T-helper 1 cell treated with Interleukin-12 subunit alpha and Interleukin-12 subunit beta and Interleukin-4 antibody, amounts not matched to agents 30 ng/mL and 1 ng/mL, for 36 hours (primary cell): ENCODE measurements around the gene AQP2. TPM values are rescaled to one million over a fixed set of nuclear protein-coding genes. Genes with fewer than 3 reads are reported as not detected.

ENCODE experiments used
- intact Hi-C: fragments of 100-400 bp; cut with micrococcal nuclease; formaldehyde crosslinking; loops from one replicate; pipeline ENCODE4 v1.15.1; 2024
- total RNA-seq: library from RNA; stranded (reverse); gene quantifications from 2 replicates; pipeline ENCODE4 v1.2.3, GENCODE V29; 2022

AQP2 gene
- total RNA-seq, 1 donor from 2014 or later = not detected

DNA sequence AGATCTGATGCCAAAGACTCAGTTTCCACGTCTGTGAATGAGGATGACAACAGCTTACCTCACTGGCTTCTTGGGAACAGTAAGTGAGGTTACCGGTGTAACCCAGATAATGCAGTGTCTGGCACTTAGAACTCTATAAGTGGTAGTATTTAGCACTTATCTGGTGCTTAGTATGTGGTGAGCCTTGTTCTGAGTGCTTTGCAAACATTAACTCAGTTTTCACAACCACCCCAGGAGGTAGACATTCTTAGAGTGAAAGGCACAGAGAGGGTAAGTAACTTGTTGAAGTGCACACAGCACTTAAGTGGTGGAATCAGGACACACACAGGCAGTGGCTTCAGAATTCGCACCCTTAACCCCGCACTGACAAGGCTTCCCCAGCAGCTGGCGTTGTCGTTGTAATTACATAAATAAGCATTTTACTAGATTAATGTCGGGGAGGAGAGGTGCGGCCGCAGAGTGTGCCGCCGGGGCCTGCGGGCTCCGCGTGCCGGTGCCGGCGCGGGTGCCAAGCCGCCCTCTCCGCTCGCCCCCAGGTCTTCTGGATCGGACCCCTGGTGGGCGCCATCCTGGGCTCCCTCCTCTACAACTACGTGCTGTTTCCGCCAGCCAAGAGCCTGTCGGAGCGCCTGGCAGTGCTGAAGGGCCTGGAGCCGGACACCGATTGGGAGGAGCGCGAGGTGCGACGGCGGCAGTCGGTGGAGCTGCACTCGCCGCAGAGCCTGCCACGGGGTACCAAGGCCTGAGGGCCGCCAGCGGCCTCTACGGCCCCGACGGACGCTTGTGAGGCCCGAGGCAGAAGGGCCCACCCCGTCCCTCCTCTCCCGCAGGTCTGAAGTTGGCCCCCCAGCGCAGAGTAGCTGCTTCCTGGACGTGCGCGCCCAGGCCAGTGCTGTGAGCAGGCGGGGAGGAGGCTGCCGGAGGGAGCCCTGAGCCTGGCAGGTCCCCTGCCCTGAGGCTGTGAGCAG, 4.6 kb downstream of the AQP2 start:
- intact Hi-C loops = no loop called here

DNA sequence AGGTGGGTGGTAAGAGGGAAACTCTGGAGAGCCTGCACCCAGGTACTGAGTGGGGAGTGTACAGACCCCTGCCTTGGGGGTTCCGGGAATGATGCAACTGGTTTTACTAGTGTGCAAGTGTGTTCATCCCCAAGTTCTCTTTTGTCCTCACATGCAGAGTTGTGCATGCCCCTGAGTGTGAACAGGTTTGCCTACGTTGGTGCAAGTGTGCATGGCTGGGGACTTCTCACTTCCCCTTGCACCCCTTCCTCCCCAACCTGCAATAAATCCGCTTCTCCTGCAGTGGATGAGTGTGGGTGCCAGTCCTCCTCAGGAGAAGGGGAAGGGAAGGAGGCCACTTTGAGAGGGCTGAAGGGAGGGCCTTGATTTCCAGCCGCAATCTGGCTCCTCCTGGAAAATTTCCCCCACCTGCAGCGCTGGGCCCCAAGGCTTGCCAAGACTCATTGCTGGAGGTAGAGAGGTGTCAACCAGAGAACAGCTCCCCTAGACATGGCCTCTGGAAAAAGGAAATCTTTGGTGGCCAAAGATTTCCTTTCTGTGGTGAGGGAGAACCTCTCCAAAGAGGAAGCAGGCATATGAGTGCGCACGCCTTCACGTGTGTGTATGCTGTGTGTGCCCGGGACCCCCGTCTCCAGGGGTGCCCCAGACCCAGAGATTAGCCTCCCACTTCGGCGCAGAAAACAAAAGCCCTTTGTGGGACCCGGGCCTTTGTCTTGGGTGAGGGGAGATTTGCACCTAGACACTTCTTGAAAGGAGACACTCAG, 5.5 kb downstream of the AQP2 start:
- intact Hi-C loops = no loop called here

DNA sequence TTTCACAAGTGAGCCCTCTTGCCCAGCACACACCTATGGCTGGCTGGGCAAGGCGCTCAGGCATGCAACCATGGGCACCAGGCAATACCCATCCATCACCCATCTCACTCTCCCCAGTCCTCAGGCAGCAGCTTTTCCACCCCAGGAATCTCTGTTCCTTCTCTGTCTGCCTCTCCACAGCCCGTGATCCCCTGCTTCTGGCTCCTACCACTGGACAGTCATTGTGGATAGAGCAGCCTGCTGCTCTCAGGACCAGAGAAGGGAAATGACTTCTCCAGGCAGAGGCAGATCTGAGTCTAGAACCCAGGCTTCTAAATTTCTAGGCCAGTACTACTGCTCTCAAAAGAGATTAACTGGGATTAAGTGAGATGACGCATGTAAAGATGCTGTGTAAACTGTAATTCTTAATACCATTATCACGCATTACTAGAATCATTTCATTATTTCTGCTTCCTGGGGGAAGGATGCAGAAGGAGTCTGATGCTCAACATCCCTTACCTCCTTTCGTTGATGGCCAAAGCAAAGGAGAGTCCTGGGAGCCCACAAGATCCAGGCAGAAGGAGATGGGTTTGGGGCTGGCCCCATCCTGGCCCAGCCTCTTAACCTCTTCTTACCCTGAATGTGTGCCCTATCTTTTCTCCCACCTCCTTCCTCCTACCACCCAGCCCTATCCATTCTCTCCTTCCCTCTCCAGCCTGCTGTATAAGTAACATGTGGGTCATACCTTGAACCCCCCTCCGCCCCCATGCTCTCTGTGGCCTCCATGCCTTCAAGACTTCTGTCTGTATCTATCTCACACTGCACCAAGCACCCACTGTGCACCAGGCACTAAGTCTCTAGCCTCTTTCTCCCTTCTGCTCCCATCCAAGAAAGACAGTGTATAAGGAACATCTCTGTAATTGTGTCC, 6.4 kb downstream of the AQP2 start:
- intact Hi-C loops = no loop called here

DNA sequence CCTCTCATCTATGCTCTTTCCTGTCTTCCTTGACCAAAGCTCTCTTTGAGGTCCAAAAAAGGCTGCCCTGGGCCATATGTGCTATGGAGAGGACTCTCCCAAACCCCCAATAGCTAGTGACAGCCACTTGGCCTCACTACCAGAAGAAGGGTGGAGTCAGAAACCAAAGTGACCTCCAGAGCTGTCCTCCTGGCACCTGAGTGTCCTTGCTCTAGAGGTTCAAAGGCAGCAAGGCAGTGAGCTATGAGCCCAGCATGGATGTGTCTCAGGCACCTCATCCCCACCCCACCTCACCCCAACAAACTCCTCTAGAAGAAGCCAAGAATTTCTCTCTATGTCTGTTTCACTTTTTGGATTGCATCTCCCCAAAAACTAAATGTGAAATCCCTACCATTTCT, 7.0 kb downstream of the AQP2 start:
- intact Hi-C loops = no loop called here

GRCh38 chr12:49959685-49960473, 9.3 kb downstream of the AQP2 start:
- intact Hi-C loops = no loop called here

DNA sequence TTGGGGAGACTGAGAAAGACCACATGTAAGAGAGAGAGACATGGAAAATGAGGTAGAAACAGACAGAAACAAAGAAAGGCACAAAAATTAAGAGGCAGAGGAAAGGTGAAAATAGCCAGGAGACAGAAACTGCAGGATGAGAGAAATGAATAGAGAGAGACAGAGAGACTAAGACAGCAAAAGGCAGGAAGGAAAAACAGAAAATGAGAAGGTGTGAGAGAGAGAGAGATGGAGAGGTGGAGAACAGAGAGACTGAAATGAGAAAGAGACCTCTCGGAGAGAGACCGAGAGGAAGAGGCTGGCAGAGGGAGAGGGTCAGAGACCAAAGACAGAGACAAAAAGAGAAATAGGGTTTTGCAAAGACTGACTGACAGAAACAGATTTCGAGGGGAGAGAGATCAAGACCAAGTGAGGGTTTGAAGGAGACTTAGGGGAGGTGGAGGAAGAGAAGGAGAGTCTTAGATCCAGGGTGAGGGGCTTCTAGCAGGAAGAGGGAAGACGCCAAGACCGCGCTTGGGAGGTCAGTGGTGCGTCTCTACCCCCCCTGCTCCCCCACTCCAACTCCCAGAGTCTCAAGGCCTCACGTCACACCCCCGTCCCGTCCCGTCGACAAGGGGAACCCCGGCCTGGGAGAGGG, 10.1 kb downstream of the AQP2 start:
- intact Hi-C loops = no loop called here

- intact Hi-C loops = no loop called here
Measured at GRCh38 chr12:49961111-49961922, 10.8 kb downstream of the AQP2 start, which contains the start of gene AQP5. Gene AQP5, plus strand, starts transcription at chr12:49961872. Its CDS starts 146 bp downstream, at chr12:49962018.

DNA sequence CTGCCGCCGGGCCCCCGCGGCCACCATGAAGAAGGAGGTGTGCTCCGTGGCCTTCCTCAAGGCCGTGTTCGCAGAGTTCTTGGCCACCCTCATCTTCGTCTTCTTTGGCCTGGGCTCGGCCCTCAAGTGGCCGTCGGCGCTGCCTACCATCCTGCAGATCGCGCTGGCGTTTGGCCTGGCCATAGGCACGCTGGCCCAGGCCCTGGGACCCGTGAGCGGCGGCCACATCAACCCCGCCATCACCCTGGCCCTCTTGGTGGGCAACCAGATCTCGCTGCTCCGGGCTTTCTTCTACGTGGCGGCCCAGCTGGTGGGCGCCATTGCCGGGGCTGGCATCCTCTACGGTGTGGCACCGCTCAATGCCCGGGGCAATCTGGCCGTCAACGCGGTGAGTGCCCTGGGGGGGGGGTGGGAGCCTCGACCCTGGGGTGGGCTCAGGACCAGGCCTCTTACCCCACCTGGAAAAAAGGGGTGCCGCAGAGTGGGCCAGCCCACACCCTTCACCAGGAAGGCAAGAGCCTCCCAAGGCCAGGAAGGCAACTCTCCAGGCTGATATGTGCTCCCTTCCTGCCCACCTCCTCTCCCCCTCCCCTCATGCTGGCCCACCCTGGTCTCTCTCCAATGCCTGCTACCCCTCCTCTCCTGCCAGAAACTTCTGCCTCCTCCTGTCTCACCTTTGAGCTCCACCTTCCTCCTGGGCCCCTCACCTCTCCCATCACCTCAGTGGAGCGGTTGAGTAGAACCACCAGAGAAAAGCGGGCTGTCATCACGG, 11.6 kb downstream of the AQP2 start:
- intact Hi-C loops = no loop called here

GRCh38 chr12:49962861-49963765, 12.6 kb downstream of the AQP2 start:
- intact Hi-C loops = no loop called here

DNA sequence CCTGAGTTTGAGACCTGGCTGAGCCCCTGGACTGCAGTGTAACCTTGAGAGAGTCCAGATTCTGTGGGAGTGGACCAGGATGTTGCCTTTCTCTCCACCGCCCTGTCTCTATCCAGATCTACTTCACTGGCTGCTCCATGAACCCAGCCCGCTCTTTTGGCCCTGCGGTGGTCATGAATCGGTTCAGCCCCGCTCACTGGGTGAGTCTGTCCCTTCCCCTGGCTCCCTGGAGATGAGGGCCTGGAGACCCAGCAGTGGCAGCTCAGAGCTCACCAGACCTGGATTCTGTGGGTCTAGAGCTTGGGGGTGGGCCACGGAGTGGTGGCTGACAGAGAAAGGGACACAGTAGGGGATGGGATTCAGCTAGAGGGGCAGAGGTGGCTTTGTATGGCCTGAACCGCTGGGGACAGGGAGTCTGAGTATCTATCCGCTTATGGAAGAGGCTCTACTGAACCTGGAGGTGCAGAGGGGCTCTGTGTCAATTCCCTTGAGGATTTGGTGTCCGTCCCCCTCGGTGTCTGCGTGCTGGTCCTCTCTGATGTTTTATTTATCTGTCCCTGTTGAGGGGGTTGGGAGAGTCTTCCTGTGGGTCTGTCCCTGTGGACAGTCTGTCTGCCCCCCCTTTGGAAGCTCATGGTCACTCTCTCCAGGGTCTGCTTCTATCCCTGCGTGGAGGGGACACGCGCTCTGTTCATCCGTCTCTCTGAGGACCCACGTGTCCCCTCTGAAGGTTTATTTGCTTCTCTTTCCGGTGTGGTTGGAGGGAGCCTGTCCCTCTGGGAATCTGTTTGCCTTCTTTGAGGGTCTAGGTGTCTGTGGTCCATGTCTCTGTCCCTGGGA, 13.7 kb downstream of the AQP2 start:
- intact Hi-C loops = no loop called here

DNA sequence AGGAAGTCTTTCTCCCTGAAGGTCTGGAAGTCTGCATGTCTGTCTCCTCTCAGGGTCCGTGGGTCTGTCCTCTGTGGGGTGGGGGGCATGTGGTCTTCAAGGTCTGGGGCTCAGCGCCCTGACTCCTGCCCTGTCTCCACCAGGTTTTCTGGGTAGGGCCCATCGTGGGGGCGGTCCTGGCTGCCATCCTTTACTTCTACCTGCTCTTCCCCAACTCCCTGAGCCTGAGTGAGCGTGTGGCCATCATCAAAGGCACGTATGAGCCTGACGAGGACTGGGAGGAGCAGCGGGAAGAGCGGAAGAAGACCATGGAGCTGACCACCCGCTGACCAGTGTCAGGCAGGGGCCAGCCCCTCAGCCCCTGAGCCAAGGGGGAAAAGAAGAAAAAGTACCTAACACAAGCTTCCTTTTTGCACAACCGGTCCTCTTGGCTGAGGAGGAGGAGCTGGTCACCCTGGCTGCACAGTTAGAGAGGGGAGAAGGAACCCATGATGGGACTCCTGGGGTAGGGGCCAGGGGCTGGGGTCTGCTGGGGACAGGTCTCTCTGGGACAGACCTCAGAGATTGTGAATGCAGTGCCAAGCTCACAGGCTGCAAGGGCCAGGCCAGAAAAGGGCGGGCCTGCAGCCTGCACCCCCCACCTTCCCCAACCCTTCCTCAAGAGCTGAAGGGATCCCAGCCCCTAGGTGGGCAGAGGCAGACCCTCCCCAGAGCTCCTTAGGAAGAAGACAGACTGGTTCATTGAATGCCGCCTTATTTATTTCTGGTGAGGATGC, 14.5 kb downstream of the AQP2 start:
- intact Hi-C loops = loop anchor here (5.0 kb wide), 1 partner anchor 98 kb away; no protein-coding TSS in a partner anchor

GRCh38 chr12:49965836-49966235, 15.3 kb downstream of the AQP2 start:
- intact Hi-C loops = loop anchor here (2.0 to 5.0 kb wide), 2 partner anchors 21 to 99 kb away; no protein-coding TSS in a partner anchor

GRCh38 chr12:49966511-49967041, 16.0 kb downstream of the AQP2 start:
- intact Hi-C loops = loop anchor here (1.0 to 5.0 kb wide), 8 partner anchors 22 to 201 kb away; partner anchors contain the start of genes CERS5, COX14 and RACGAP1

- intact Hi-C loops = loop anchor here (1.0 to 5.0 kb wide), 8 partner anchors 22 to 200 kb away; partner anchors contain the start of genes CERS5, COX14 and RACGAP1
Measured at GRCh38 chr12:49967042-49967776, 16.7 kb downstream of the AQP2 start.
